Skeletal muscle tissue (tissue), 4 donors: Measurements from ENCODE around the gene GNA14. TPM values are rescaled to one million over a fixed set of nuclear protein-coding genes. Genes with fewer than 3 reads are reported as not detected.
"Not testable (repeated sequence)": the region's sequence is repeated elsewhere in the genome, so short reads cannot be mapped to it uniquely, and the experiment has no call there.

Experiments
- H3K27ac ChIP-seq: one replicate; pipeline ENCODE4 v1.7.0; 2013; ENCODE audit warnings: mild to moderate bottlenecking, low read depth, low read length, inconsistent platforms
- H3K27me3 ChIP-seq, 3 donors: one replicate each; pipeline ENCODE4 v1.7.0; 2013; ENCODE audit warnings: low read length in 3 of 3; ENCODE audit not compliant: control insufficient read depth in 3 of 3, insufficient read depth in 3 of 3
- H3K36me3 ChIP-seq, 3 donors: one replicate each; pipeline ENCODE4 v1.7.0; 2013; ENCODE audit warnings: low read length in 3 of 3; ENCODE audit not compliant: control insufficient read depth in 3 of 3, insufficient read depth in 3 of 3
- H3K4me1 ChIP-seq, 3 donors: one replicate each; pipeline ENCODE4 v1.7.0; 2013; ENCODE audit warnings: low read length in 3 of 3, mild to moderate bottlenecking in 3 of 3; ENCODE audit not compliant: control insufficient read depth in 3 of 3, insufficient read depth in 3 of 3
- H3K4me3 ChIP-seq, 3 donors: one replicate each; pipeline ENCODE4 v1.7.0; 2013; ENCODE audit warnings: low read length in 3 of 3
- H3K9ac ChIP-seq, 3 donors: one replicate each; pipeline ENCODE4 v1.7.0; 2013; ENCODE audit warnings: low read length in 3 of 3, mild to moderate bottlenecking in 3 of 3, moderate library complexity in 2 of 3, low read depth in 1 of 3
- H3K9me3 ChIP-seq, 3 donors: one replicate each; pipeline ENCODE4 v1.7.0; 2013; ENCODE audit warnings: low read length in 3 of 3; ENCODE audit not compliant: control insufficient read depth in 3 of 3
- total RNA-seq: library from RNA; depleted of rRNA; stranded (reverse); fragments of >200 nt; gene quantifications from one replicate; pipeline ENCODE4 v1.2.3, GENCODE V29; 2014
- donor health status: Osteomylitis.

The GNA14 gene
- total RNA-seq, 1 donor from 2014 or later, result 3.7 TPM

GRCh38 chr9:77502568-77502967 lies 145.6 kb downstream of the GNA14 start:
- Histone ChIP-seq H3K4me3 (no peak overlapping the region), H3K4me1 (peaks cover 0 to 4% (median 3%) of the 10 kb centered on the region in 3 donors), H3K27me3 (no peaks in the 10 kb centered on the region), H3K9me3 (no peaks in the 10 kb centered on the region), H3K36me3 (no peaks in the 10 kb centered on the region), H3K9ac (no peak overlapping the region), H3K27ac (no peak overlapping the region)

- H3K4me3 ChIP-seq, result no peak overlapping the region
- H3K27ac ChIP-seq, result no peak overlapping the region
Measured at GRCh38 chr9:77498891-77499290, 149.2 kb downstream of the GNA14 start.

DNA sequence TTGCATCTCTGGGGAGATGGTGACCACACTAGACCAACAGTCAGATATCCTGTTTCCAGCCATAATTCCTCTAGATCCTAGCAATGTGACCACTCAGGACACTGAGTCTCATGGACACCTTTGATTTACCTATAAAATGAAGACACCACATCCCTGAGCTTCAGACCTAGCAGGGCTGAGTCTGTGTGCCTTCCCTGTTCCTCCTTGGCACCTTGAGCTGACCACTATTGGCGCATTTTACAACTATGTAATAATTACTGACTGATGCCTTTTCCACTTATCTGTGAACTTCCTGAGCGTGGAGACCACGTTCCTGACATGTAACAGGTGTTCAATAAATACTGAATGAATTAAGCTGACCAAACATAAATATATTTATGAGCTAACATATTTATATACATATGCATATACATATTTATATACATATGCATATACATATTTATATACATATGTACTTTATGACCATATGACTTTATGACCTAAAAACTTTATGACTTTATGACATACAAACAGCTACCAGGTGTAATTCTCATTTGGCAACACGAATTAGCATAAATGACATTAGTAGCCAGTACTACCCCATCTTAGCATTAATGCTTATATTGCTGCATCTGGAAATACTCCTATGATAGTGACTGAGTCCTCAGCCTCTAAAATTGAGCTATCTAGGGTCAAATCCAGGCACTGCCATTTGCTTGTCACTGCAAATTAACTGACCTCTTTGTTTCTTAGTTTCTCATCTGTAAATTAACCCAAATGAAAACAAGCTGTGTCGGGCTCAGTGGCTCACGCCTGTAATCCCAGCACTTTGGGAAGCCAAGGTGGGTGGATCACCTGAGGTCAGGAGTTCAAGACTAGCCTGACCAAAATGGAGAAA lies 150.6 kb downstream of the GNA14 start:
- Histone ChIP-seq H3K4me3 (no peak overlapping the region), H3K36me3 (no peaks in the 10 kb centered on the region), H3K27ac (no peak overlapping the region), H3K27me3 (no peaks in the 10 kb centered on the region), H3K9me3 (no peaks in the 10 kb centered on the region), H3K4me1 (peaks cover 0 to 9% (median 5%) of the 10 kb centered on the region in 3 donors), H3K9ac (no peak overlapping the region)

More at GRCh38 chr9:77498891-77499290, 149.2 kb downstream of the GNA14 start:
- H3K36me3 ChIP-seq, result no peaks in the 10 kb centered on the region
- H3K4me1 ChIP-seq, result peaks cover 0 to 9% (median 5%) of the 10 kb centered on the region in 3 donors
- no peak overlapping the region for H3K9ac ChIP-seq
- H3K27me3 ChIP-seq, result no peaks in the 10 kb centered on the region
- H3K9me3 ChIP-seq, result no peaks in the 10 kb centered on the region

- peak overlapping the region; percentile 28 for H3K27ac ChIP-seq
- H3K27me3 ChIP-seq, result no peaks in the 10 kb centered on the region
- H3K9me3 ChIP-seq, result peaks cover 0 to 2% (median 0%) of the 10 kb centered on the region in 3 donors
- no peaks in the 10 kb centered on the region for H3K36me3 ChIP-seq
- H3K4me3 ChIP-seq, result no peak overlapping the region
- no peak overlapping the region for H3K9ac ChIP-seq
- H3K4me1 ChIP-seq, result peaks cover 0 to 9% (median 5%) of the 10 kb centered on the region in 3 donors
Measured at GRCh38 chr9:77495834-77496671, 152.1 kb downstream of the GNA14 start.

DNA sequence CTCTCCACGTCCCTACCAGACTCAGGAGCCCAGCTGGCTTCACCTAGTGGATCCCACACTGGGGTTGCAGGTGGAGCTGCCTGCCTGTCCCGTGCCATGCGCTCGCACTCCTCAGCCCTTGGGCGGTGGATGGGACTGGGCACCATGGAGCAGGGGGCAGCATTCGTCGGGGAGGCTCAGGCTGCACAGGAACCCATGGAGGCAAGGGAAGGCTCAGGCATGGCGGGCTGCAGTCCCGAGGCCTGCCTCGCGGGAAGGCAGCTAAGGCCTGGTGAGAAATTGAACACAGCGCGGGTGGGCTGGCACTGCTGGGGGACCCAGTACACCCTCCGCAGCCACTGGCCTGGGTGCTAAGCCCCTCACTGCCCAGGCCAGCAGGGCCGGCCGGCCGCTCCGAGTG lies 157.8 kb downstream of the GNA14 start:
- H3K9ac ChIP-seq, H3K4me3 ChIP-seq, H3K27me3 ChIP-seq, H3K27ac ChIP-seq, H3K9me3 ChIP-seq, H3K36me3 ChIP-seq, H3K4me1 ChIP-seq: not testable (repeated sequence)

DNA sequence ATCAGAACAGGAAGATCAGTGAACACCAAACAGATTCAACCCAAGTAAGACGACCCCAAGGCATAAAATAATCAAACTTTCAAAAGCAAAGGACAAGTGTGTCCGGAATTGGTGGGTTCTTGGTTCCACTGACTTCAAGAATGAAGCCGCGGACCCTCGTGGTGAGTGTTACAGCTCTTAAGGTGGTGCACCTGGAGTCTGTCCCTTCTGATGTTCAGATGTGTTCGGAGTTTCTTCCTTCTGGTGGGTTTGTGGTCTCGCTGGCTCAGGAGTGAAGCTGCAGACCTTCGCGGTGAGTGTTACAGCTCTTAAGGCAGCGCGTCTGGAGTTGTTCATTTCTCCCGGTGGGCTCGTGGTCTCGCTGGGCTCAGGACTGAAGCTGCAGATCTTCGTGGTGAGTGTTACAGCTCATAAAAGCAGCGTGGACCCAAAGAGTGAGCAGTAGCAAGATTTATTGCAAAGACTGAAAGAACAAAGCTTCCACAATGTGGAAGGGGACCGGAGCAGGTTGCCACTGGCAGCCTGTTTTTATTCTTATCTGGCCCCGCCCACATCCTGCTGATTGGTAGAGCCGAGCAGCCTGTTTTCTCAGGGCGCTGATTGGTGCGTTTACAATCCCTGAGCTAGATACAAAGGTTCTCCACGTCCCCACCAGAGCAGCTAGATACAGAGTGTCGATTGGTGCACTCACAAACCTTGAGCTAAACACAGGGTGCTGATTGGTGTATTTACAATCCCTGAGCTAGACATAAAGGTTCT lies 158.5 kb downstream of the GNA14 start:
- H3K36me3 ChIP-seq, H3K27ac ChIP-seq, H3K9me3 ChIP-seq, H3K4me3 ChIP-seq, H3K27me3 ChIP-seq, H3K9ac ChIP-seq, H3K4me1 ChIP-seq: not testable (repeated sequence)

GRCh38 chr9:77488439-77489126 lies 159.5 kb downstream of the GNA14 start:
- no peak overlapping the region for H3K27ac ChIP-seq
- no peaks in the 10 kb centered on the region for H3K36me3 ChIP-seq
- H3K4me3 ChIP-seq, result no peak overlapping the region
- H3K4me1 ChIP-seq, result no peaks in the 10 kb centered on the region
- H3K9ac ChIP-seq, result no peak overlapping the region
- no peaks in the 10 kb centered on the region for H3K27me3 ChIP-seq
- H3K9me3 ChIP-seq, result peaks cover 0 to 2% (median 0%) of the 10 kb centered on the region in 3 donors

GRCh38 chr9:77486968-77487367 lies 161.2 kb downstream of the GNA14 start:
- Histone ChIP-seq H3K27ac (no peak overlapping the region), H3K36me3 (no peaks in the 10 kb centered on the region), H3K4me1 (no peaks in the 10 kb centered on the region), H3K4me3 (no peak overlapping the region), H3K9me3 (peaks cover 0 to 2% (median 0%) of the 10 kb centered on the region in 3 donors), H3K27me3 (no peaks in the 10 kb centered on the region), H3K9ac (no peak overlapping the region)

DNA sequence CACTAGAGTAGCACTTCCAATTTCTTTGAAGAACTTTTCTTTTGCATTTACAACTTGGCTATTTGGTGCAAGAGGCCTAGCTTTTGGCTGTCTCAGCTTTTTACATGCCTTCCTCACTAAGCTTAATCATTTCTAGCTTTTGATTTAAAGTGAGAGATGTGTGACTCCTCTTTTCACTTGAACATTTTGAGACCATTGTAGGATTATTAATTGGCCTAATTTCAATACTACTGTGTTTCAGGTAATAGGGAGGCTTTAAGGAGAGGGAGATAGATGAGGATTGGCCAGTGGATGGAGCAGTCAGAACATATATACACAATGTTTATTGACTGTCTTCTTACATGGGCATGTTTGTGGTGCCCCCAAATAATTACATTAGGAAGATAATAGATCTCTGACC lies 161.7 kb downstream of the GNA14 start:
- Histone ChIP-seq H3K9ac (no peak overlapping the region), H3K27ac (no peak overlapping the region), H3K27me3 (no peaks in the 10 kb centered on the region), H3K4me1 (no peaks in the 10 kb centered on the region), H3K4me3 (no peak overlapping the region), H3K9me3 (peaks cover 0 to under 1% (median 0%) of the 10 kb centered on the region in 3 donors), H3K36me3 (no peaks in the 10 kb centered on the region)
